Activated CD8-positive, alpha-beta memory T cell treated with anti-CD3 and anti-CD28 coated beads, Interleukin-2, amount 50 U/mL, for 1 hour (primary cell): ENCODE results near the gene MTREX.
A peak's percentile ranks its signal among the peaks of the same experiment; 100 is the strongest.
"Not testable (repeated sequence)": the region's sequence is repeated elsewhere in the genome, so short reads cannot be mapped to it uniquely, and the experiment has no call there.

Source experiments
- DNase-seq: peaks from one replicate; pipeline ENCODE4 v3.0.0-alpha.2; 2020; ENCODE audit errors: extremely low read depth

MTREX gene

GRCh38 chr5:55307383-55308253 is at the start of gene MTREX, which contains the start of gene DHX29:
TSS of gene MTREX (plus strand) at chr5:55307989. CDS start at chr5:55308014, 25 bp downstream.
TSS of gene DHX29 (minus strand) at chr5:55307694. CDS start at chr5:55307573, 121 bp downstream.
- peak; percentile 73 for DNase-seq

GRCh38 chr5:55258339-55258738 is 49.5 kb upstream of the MTREX start:
- DNase-seq = no peak

- DNase-seq = no peak
Observed at GRCh38 chr5:55276771-55277170, 31.0 kb upstream of the MTREX start.

- no peak for DNase-seq
Observed at GRCh38 chr5:55278778-55279177, 29.0 kb upstream of the MTREX start.

- no peak for DNase-seq
Observed at GRCh38 chr5:55286411-55286933, 21.3 kb upstream of the MTREX start.

GRCh38 chr5:55289808-55290207 is 18.0 kb upstream of the MTREX start:
- no peak for DNase-seq

GRCh38 chr5:55290991-55291390 is 16.8 kb upstream of the MTREX start:
- DNase-seq = no peak

- DNase-seq = no peak
Observed at GRCh38 chr5:55294935-55295334, 12.9 kb upstream of the MTREX start.

- no peak for DNase-seq
Observed at GRCh38 chr5:55300890-55301289, 6.9 kb upstream of the MTREX start.

GRCh38 chr5:55303238-55303690 is 4.5 kb upstream of the MTREX start:
- no peak for DNase-seq

- DNase-seq = no peak
Observed at GRCh38 chr5:55304584-55304983, 3.2 kb upstream of the MTREX start.

GRCh38 chr5:55305345-55305744 is 2.4 kb upstream of the MTREX start:
- DNase-seq = no peak

- DNase-seq = no peak
Observed at GRCh38 chr5:55306641-55307382, 977 bp upstream of the MTREX start.

- no peak for DNase-seq
Observed at GRCh38 chr5:55308254-55308836, 556 bp downstream of the MTREX start.

- no peak for DNase-seq
Observed at GRCh38 chr5:55313870-55314617, 6.3 kb downstream of the MTREX start.

- DNase-seq = no peak
Observed at GRCh38 chr5:55316289-55316688, 8.5 kb downstream of the MTREX start.

- no peak for DNase-seq
Observed at GRCh38 chr5:55316837-55317236, 9.0 kb downstream of the MTREX start.

- DNase-seq = not testable (repeated sequence)
Observed at GRCh38 chr5:55318237-55318636, 10.4 kb downstream of the MTREX start.

GRCh38 chr5:55319491-55319890 is 11.7 kb downstream of the MTREX start:
- no peak for DNase-seq

GRCh38 chr5:55320571-55320970 is 12.8 kb downstream of the MTREX start:
- DNase-seq = no peak

- no peak for DNase-seq
Observed at GRCh38 chr5:55324006-55324405, 16.2 kb downstream of the MTREX start.
